Vagina (tissue), 2 donors: Measurements from ENCODE around the gene KIAA0753. TPM values are rescaled to one million over a fixed set of nuclear protein-coding genes. Genes with fewer than 3 reads are reported as not detected.
"Not testable (repeated sequence)": the region's sequence is repeated elsewhere in the genome, so short reads cannot be mapped to it uniquely, and the experiment has no call there.

Experiments used
- DNase-seq, 2 donors: peaks; one replicate each; pipeline ENCODE4 v3.0.0-alpha.2; 2017; ENCODE audit errors: extremely low spot score in 2 of 2
- H3K27ac ChIP-seq: fragments of 200-600 bp; sonication (generic); one replicate; pipeline ENCODE4 v1.5.1; 2019
- H3K27me3 ChIP-seq: fragments of 200-600 bp; sonication (generic); one replicate; pipeline ENCODE4 v1.5.1; 2019
- H3K36me3 ChIP-seq, 2 donors: fragments of 200-600 bp; sonication (generic); one replicate each; pipeline ENCODE4 v1.5.1; 2017 to 2019
- H3K4me1 ChIP-seq: fragments of 200-600 bp; sonication (generic); one replicate; pipeline ENCODE4 v1.5.1; 2019
- H3K4me3 ChIP-seq, 2 donors: fragments of 200-600 bp; sonication (generic); 1 replicate in 1 of 2; 2 replicates in 1 of 2; pipeline ENCODE4 v1.5.1; 2016 to 2019
- H3K9me3 ChIP-seq: fragments of 200-600 bp; sonication (generic); one replicate; pipeline ENCODE4 v1.5.1; 2019
- CTCF ChIP-seq, 3 experiments: fragments of 450-650 bp in 2 of 3; fragments of 200-600 bp in 1 of 3; sonication (generic) in 1 of 3; IDR thresholded peaks; one replicate each; pipeline ENCODE4 v1.5.1; 2017 to 2019; ENCODE audit warnings: antibody characterized with exemption in 3 of 3, mild to moderate bottlenecking in 2 of 3, moderate library complexity in 2 of 3
- POLR2A ChIP-seq, 2 donors: fragments of 450-650 bp; IDR thresholded peaks; one replicate each; pipeline ENCODE4 v1.6.1; 2017; ENCODE audit warnings: antibody characterized with exemption in 2 of 2, mild to moderate bottlenecking in 2 of 2, moderate library complexity in 2 of 2
- POLR2AphosphoS5 ChIP-seq, 2 donors: sonication (generic); formaldehyde crosslinking; IDR thresholded peaks; one replicate each; pipeline ENCODE4 v1.9.0; 2017; ENCODE audit warnings: antibody characterized with exemption in 2 of 2, mild to moderate bottlenecking in 2 of 2, low read depth in 1 of 2; ENCODE audit not compliant: insufficient read depth in 1 of 2
- intact Hi-C: fragments of 100-400 bp; cut with DNase I; formaldehyde crosslinking; loops from one replicate; pipeline ENCODE4 v1.15.1; 2023
- total RNA-seq: library from RNA; depleted of rRNA; stranded (reverse); fragments of >200 nt; gene quantifications from one replicate; pipeline ENCODE4 v1.2.3, GENCODE V29; 2016

Gene KIAA0753
- total RNA-seq, 1 donor from 2014 or later = 14.5 TPM

- Histone ChIP-seq H3K4me1 (peaks cover 25% of the 10 kb centered on the region), H3K9me3 (no peaks in the 10 kb centered on the region), H3K27me3 (no peaks in the 10 kb centered on the region), H3K4me3 (no peak overlapping the region), H3K27ac (no peak overlapping the region), H3K36me3 (no peaks in the 10 kb centered on the region)
- intact Hi-C loops = no loop called here
- TF ChIP-seq POLR2AphosphoS5 (IDR thresholded peaks at IDR 0.05; ENCODE audit: insufficient read depth in 1 of 2, low read depth in 1 of 2) (no peak), POLR2A (IDR thresholded peaks at IDR 0.05) (no peak), CTCF (IDR thresholded peaks at IDR 0.05) (no peak)
- no peak for DNase-seq
Measured at GRCh38 chr17:6573982-6574686, 66.4 kb downstream of the KIAA0753 start.

GRCh38 chr17:6573495-6573894 is 67.0 kb downstream of the KIAA0753 start:
- H3K4me3 ChIP-seq, DNase-seq, H3K9me3 ChIP-seq, H3K27ac ChIP-seq, intact Hi-C loops, H3K27me3 ChIP-seq, H3K36me3 ChIP-seq: not testable (repeated sequence)
- H3K4me1 ChIP-seq = peaks cover 25% of the 10 kb centered on the region

- no peaks in the 10 kb centered on the region for H3K27me3 ChIP-seq
- H3K4me3 ChIP-seq = no peak overlapping the region
- no peaks in the 10 kb centered on the region for H3K36me3 ChIP-seq
- DNase-seq = no peak
- H3K27ac ChIP-seq = no peak overlapping the region
- intact Hi-C loops = no loop called here
- H3K9me3 ChIP-seq = no peaks in the 10 kb centered on the region
- no peak for TF ChIP-seq CTCF (IDR thresholded peaks at IDR 0.05)
- no peak for TF ChIP-seq POLR2AphosphoS5 (IDR thresholded peaks at IDR 0.05; ENCODE audit: insufficient read depth in 1 of 2, low read depth in 1 of 2)
- TF ChIP-seq POLR2A (IDR thresholded peaks at IDR 0.05) = no peak
- peaks cover 28% of the 10 kb centered on the region for H3K4me1 ChIP-seq
Measured at GRCh38 chr17:6572972-6573370, 67.5 kb downstream of the KIAA0753 start.

- H3K9me3 ChIP-seq = no peaks in the 10 kb centered on the region
- intact Hi-C loops = no loop called here
- no peak for DNase-seq
- peaks cover 33% of the 10 kb centered on the region for H3K4me1 ChIP-seq
- H3K36me3 ChIP-seq = no peaks in the 10 kb centered on the region
- no peak for TF ChIP-seq POLR2AphosphoS5 (IDR thresholded peaks at IDR 0.05; ENCODE audit: insufficient read depth in 1 of 2, low read depth in 1 of 2)
- TF ChIP-seq POLR2A (IDR thresholded peaks at IDR 0.05) = no peak
- no peaks in the 10 kb centered on the region for H3K27me3 ChIP-seq
- H3K27ac ChIP-seq = no peak overlapping the region
- no peak overlapping the region for H3K4me3 ChIP-seq
Measured at GRCh38 chr17:6571452-6571781, 69.1 kb downstream of the KIAA0753 start.

- no peak overlapping the region for H3K4me3 ChIP-seq
- intact Hi-C loops = no loop called here
Measured at GRCh38 chr17:6570731-6571451, 69.6 kb downstream of the KIAA0753 start.

More at GRCh38 chr17:6570731-6571451, 69.6 kb downstream of the KIAA0753 start:
- no peak for DNase-seq
- Histone ChIP-seq H3K36me3 (no peaks in the 10 kb centered on the region), H3K4me1 (peaks cover 32% of the 10 kb centered on the region), H3K27me3 (no peaks in the 10 kb centered on the region), H3K27ac (no peak overlapping the region), H3K9me3 (no peaks in the 10 kb centered on the region)
- no peak for TF ChIP-seq POLR2A (IDR thresholded peaks at IDR 0.05)
- TF ChIP-seq CTCF (IDR thresholded peaks at IDR 0.05) = no peak
- TF ChIP-seq POLR2AphosphoS5 (IDR thresholded peaks at IDR 0.05; ENCODE audit: insufficient read depth in 1 of 2, low read depth in 1 of 2) = no peak
